Fibroblast of gingiva (primary cell): ENCODE measurements around the gene CMTM8.

Source experiments
- DNase-seq: peaks from one replicate; pipeline ENCODE4 v3.0.0-alpha.2; 2011; ENCODE audit warnings: low read depth

CMTM8 gene

GRCh38 chr3:32309654-32310242 lies 71.3 kb downstream of the CMTM8 start:
- no peak for DNase-seq

DNA sequence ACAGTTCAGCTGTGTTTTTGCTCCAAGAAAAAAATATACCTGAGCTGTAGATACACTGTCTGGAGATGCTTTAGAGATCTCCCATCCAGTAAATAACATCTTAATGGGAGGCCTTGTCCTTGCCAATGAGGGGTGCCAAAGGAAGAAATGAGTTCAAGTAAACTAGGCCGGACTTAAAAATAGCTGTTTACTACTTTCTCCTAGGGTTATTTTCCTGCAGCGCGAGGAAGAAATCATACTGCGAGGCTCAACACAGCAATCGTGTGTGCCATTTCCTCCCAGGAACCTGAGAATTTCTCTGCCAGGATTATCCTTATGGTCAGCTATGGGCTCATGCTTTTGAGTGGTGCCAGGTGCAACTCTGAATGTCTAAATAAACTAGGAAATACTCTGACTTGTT lies 71.9 kb downstream of the CMTM8 start:
- no peak for DNase-seq

GRCh38 chr3:32310918-32311839 lies 72.7 kb downstream of the CMTM8 start:
- no peak for DNase-seq

DNA sequence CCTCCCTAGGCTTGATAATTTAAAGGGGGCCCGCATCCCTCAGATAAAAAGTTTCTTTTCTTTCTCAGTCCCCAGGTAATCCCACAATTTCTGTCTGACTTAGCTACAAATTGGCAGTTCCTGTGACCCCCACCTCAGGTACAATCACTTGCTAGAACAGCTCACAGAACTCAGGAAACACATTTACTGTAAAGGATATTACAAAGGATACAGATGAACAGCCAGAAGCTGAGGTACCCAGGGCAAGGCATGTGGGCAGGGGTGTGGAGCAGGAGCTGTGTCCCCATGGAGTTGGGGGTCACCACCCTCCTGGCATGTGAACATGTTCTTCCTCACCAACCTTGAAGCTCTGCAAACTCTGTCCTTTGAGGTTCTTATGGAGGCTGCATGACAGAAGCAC lies 73.8 kb downstream of the CMTM8 start:
- no peak for DNase-seq

DNA sequence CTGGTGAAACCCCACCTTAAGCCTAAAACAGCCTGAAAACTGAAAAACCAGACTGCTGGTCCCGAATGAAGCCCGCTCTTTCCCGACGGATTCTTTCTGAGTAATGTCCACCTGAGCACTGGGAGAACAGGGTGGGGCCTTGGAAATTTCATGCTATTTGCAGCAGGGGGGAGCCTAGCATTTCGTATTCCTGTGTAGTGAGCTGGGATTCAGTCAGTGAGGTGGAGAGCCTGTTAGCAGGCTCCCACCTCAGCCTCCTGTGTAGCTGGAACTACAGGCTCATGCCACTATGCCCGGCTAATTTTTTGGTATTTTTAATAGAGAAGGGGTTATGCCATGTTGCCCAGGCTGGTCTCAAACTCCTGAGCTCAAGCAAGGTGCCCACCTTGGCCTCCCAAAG lies 74.7 kb downstream of the CMTM8 start:
- DNase-seq: no peak

DNA sequence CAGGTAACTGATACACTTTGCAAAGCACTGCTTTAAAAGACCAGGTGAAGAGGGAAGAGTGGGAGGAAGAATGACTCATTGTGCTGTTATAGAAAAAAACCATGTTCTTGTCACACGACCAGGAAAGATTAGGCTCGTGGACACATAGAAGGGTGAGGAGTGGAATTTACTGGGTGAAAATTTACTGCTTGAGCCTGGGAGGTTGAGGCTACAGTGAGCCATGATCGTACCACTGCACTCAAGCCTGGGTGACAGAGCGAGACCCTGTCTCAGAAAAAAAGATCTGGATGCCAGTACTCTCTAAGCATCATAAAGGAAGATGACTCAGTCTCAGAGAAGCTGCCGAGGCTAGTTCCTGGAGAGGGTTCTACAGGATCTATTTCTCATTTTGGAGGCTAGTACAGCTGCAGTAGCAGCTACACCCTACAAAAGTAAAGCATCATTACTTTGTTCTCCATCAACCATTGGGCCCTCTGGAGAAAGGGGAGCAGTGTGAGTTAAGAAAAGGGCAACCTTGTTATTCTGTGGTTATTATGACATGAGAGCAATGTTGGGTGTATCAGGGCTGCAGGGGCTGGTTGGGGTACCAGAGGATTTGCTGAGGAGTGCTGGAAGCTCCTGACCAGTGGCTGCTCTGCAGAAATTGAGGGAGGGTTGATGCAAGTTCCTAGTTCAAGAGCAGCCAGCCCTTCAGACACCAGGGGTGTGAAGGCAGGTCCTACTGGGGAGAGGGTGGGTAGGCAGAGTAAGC lies 75.4 kb downstream of the CMTM8 start:
- DNase-seq: no peak

- DNase-seq: no peak
Observed at GRCh38 chr3:32315441-32315840, 77.0 kb downstream of the CMTM8 start.

DNA sequence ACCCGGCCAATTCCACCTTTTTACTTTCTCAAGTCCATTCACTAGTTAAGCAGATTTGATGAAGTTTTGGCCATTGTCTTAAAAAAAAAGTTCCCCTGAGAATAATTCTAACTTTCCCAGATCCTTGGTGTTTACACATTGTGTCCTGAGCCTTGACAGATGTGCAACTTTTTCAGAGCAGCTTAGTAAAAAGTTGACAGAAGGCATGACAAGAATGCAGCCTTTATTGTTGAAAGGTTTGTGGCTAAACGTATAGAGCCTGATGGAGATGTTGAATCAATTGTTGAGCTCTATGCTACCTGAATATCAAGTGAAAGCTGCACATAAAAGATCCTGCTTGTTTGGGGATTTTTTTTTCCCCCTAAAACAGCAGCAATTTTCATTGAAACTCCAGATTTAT lies 77.8 kb downstream of the CMTM8 start:
- no peak for DNase-seq

DNA sequence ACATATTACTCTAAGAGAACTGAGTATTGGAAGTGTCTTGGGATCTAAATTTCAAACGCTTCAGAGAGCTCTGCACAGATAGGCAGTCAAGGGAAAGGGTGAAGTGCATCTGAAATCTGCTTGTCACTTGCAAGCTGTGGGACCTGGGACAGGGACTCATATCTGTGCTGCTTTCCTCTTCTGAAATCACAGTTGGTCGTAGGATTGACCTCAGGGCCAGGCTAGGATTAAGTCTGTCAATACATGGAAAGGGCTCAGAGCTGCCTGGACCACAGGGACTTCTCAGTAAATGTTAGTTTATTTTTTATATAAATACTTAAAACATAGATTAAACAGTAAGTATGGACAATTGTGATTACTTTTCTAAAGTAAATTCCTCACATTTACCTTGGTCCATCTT lies 78.5 kb downstream of the CMTM8 start:
- no peak for DNase-seq

- no peak for DNase-seq
Observed at GRCh38 chr3:32319607-32320006, 81.1 kb downstream of the CMTM8 start.

- no peak for DNase-seq
Observed at GRCh38 chr3:32320080-32320479, 81.6 kb downstream of the CMTM8 start.

DNA sequence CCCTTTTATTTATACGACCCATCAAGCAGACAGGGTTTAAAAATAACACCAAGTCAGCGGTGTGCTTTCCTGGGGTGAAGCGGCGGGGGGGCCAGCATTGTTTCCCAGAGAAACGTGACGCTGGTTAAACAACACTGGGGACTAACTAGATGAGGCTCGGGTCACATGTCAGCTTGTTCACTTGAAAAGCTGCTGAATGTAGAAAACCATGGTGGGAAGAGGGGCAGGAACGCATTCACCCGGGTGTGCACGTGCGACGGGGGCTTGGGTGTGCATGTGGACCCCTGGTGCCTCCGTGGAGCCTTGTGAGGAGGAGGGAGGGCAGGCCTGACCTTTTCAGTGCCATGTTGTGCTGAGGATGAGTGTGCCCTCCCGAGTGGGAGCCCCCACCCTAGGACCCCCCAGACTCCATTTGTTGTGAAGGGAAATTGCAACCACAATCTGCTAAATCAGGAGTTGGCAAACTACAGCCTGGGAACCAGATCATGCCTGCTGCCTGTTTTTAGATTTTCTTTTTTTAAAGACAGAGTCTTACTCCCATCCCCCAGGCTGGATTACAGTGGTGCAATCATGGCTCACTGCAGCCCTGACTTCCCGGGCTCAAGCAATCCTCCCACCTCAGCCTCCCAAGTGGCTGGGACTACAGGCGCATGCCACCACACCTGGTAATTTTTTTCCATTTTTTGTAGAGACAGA lies 82.8 kb downstream of the CMTM8 start:
- no peak for DNase-seq

DNA sequence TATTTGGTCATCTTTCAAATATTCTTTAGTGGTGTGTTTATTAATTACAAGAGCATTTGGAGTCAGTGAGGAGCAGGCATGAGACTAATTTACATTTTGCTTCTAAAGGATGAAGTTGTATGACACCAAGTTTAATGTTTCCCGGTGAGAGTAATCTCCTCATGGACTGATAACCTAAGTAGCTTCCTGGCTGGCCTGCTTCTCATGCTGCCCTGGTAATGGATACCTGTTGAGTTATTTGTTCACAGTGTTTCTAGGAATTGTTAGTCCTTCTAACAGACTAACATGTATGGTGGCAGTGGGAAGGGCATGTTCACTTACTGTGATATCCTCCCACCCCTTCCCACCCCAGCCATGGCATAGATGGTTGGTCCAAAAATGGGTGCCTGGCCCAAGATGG lies 83.8 kb downstream of the CMTM8 start:
- DNase-seq: no peak

DNA sequence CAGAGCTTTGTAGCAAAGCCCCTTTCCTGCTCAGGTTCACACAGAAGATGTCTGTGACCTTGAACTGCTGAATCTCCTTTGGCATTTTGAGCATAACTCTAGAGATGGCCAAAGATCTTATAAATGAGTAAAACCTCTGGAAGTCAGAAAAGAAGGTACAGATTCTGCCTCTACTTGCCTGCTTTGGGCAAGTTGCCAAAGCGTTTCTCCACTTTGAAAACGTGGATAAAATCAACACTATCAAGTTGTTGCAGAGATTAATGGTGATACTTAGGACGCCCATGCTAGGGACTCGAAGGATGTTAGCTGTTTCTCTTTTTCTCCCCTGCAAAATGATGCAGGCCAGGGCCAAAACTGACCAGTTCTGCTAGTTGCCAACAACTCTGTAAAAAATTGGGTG lies 85.1 kb downstream of the CMTM8 start:
- DNase-seq: no peak

DNA sequence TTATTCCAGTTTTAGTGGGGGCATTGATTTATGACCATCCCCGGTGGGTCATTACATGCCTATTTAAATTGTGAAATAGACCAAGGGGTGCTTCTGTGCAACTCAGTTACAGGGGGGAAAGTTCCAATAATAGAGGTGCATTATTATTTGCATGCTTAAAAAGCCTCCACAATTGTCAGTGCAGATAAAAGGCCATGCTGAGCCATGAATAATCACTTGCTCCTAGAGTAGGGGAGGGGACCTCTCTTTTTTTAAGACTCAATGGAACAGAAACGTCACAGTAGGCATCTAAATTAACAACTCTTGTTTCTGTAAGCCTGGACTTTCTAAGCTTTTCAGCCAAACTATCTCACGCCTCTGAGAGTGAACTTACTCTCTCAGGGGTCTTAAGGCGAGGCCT lies 86.7 kb downstream of the CMTM8 start:
- no peak for DNase-seq

GRCh38 chr3:32325927-32326326 lies 87.4 kb downstream of the CMTM8 start:
- DNase-seq: peak; percentile 14

DNA sequence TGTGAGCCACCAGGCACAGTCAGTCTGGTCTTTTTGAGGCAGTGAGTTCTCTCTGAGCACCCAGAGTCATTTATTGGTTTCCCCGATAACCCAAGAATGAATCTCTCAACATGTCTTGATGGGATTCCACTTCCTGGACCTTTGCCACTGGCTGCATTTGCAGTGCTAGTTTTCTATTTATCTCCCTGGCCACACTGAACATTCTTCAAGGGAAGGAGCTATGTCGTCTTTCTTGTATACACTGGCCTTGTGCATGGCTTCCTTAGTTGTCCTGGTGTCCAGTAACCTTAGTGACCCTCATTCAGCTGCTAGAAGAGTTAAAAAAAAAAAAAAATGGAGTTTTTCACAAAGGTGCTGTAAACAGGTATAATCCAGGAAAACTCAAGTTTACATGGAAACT lies 88.3 kb downstream of the CMTM8 start:
- no peak for DNase-seq

DNA sequence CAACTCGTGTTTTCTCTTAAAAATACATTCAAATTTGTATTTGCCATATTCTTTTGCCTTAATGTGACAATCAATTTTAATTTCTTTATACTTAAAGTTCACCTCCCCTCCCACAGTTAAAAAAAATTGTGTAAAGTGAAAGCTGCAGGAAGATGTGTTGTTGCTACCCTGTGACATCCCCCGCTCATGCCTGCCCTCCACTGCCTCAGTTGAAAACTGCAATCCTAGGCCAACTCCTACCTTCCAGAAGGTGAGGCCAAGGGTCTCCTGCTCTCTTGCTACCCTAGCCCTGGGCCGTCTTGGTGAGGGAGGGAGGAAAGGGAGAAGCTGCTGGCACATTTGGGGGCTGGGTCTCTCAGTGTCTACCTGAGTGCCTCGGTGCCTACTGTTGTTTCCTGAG lies 96.2 kb downstream of the CMTM8 start:
- DNase-seq: no peak

GRCh38 chr3:32335365-32336112 lies 97.1 kb downstream of the CMTM8 start:
- no peak for DNase-seq

DNA sequence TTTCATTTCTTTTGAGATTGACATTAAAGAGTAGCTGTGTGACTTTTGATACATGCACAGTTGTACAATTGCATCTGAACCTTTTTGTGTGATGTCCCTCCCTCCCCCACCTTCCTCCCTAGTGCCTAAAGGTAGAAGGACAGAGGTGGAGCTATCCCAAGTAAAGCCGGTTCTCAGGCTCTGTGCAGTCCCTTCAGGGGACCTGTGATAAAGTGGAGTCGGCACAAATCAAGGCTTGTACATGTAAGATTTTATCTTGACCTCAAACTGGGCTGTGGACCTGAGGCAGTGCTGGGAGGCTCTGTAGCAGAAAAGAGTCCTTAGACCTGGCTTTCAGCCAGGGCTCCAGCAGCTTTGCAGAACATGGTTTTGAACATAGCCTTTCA lies 97.6 kb downstream of the CMTM8 start:
- DNase-seq: no peak

GRCh38 chr3:32337505-32337904 lies 99.0 kb downstream of the CMTM8 start:
- no peak for DNase-seq

GRCh38 chr3:32340039-32340438 lies 101.6 kb downstream of the CMTM8 start:
- DNase-seq: peak; percentile 24
